ENCODE data around the gene RAMP3.

The RAMP3 gene

GRCh38 chr7:45186261-45186813 lies 28.7 kb downstream of the RAMP3 start:
- Histone ChIP-seq H3K27ac (ENCODE audit: insufficient read depth in 1 of 2, low read depth in 1 of 2, low read length in 2 of 2, poor library complexity in 1 of 2, severe bottlenecking in 2 of 2) (no peak overlapping the region), H3K9me3 (ENCODE audit: control extremely low read depth in 1 of 5, control insufficient read depth in 4 of 5, insufficient read depth in 2 of 5, low read depth in 1 of 5, low read length in 4 of 5) (no peaks in the 10 kb centered on the region), H3K4me3 (ENCODE audit: control insufficient read depth in 1 of 7, extremely low read depth in 1 of 7, insufficient read depth in 4 of 7, low read depth in 2 of 7, low read length in 6 of 7) (no peak overlapping the region), H3K27me3 (replicated peaks in 2 of 5; ENCODE audit: control insufficient read depth in 4 of 5, insufficient read depth in 5 of 5, low read length in 4 of 5) (peaks cover 0 to 2% (median 0%) of the 10 kb centered on the region in 5 experiments), H3K36me3 (ENCODE audit: control insufficient read depth in 4 of 4, insufficient read depth in 4 of 4, low read length in 3 of 4) (no peaks in the 10 kb centered on the region), H3K4me1 (ENCODE audit: control extremely low read depth in 1 of 4, control insufficient read depth in 4 of 4, insufficient read depth in 4 of 4, low read length in 3 of 4) (no peaks in the 10 kb centered on the region)
- DNase-seq = no peak
- ChIA-PET POLR2A (no interaction called here), CTCF (no interaction called here)
- 95% methylated on average over 9 of the region's 11 CpGs for WGBS (ENCODE audit: insufficient coverage)

- Histone ChIP-seq H3K4me3 (ENCODE audit: control insufficient read depth in 1 of 7, extremely low read depth in 1 of 7, insufficient read depth in 4 of 7, low read depth in 2 of 7, low read length in 6 of 7) (no peak overlapping the region), H3K9me3 (ENCODE audit: control extremely low read depth in 1 of 5, control insufficient read depth in 4 of 5, insufficient read depth in 2 of 5, low read depth in 1 of 5, low read length in 4 of 5) (peaks cover 0 to under 1% (median 0%) of the 10 kb centered on the region in 5 experiments), H3K4me1 (ENCODE audit: control extremely low read depth in 1 of 4, control insufficient read depth in 4 of 4, insufficient read depth in 4 of 4, low read length in 3 of 4) (no peaks in the 10 kb centered on the region), H3K27ac (ENCODE audit: insufficient read depth in 1 of 2, low read depth in 1 of 2, low read length in 2 of 2, poor library complexity in 1 of 2, severe bottlenecking in 2 of 2) (no peak overlapping the region), H3K36me3 (ENCODE audit: control insufficient read depth in 4 of 4, insufficient read depth in 4 of 4, low read length in 3 of 4) (no peaks in the 10 kb centered on the region), H3K27me3 (replicated peaks in 2 of 5; ENCODE audit: control insufficient read depth in 4 of 5, insufficient read depth in 5 of 5, low read length in 4 of 5) (no peaks in the 10 kb centered on the region)
- ChIA-PET CTCF (no interaction called here), POLR2A (no interaction called here)
- WGBS (ENCODE audit: insufficient coverage) = 95% methylated on average over 4 of the region's 9 CpGs
- no peak for DNase-seq
These were observed 29.7 kb downstream of the RAMP3 start for GRCh38 chr7:45187089-45187945.

GRCh38 chr7:45187946-45188411 lies 30.4 kb downstream of the RAMP3 start:
- H3K27ac ChIP-seq (ENCODE audit: insufficient read depth in 1 of 2, low read depth in 1 of 2, low read length in 2 of 2, poor library complexity in 1 of 2, severe bottlenecking in 2 of 2) = no peak overlapping the region
- CTCF ChIA-PET = no interaction called here
- no peaks in the 10 kb centered on the region for H3K27me3 ChIP-seq (replicated peaks in 2 of 5; ENCODE audit: control insufficient read depth in 4 of 5, insufficient read depth in 5 of 5, low read length in 4 of 5)
- peaks cover 0 to 7% (median 4%) of the 10 kb centered on the region in 5 experiments for H3K9me3 ChIP-seq (ENCODE audit: control extremely low read depth in 1 of 5, control insufficient read depth in 4 of 5, insufficient read depth in 2 of 5, low read depth in 1 of 5, low read length in 4 of 5)
- H3K36me3 ChIP-seq (ENCODE audit: control insufficient read depth in 4 of 4, insufficient read depth in 4 of 4, low read length in 3 of 4) = no peaks in the 10 kb centered on the region
- no peaks in the 10 kb centered on the region for H3K4me1 ChIP-seq (ENCODE audit: control extremely low read depth in 1 of 4, control insufficient read depth in 4 of 4, insufficient read depth in 4 of 4, low read length in 3 of 4)
- no peak for DNase-seq
- 100% methylated on average over 6 of the region's 8 CpGs for WGBS (ENCODE audit: insufficient coverage)
- POLR2A ChIA-PET = no interaction called here
- no peak overlapping the region for H3K4me3 ChIP-seq (ENCODE audit: control insufficient read depth in 1 of 7, extremely low read depth in 1 of 7, insufficient read depth in 4 of 7, low read depth in 2 of 7, low read length in 6 of 7)

GRCh38 chr7:45188736-45189135 lies 31.1 kb downstream of the RAMP3 start:
- 94% methylated on average over 7 of the region's 10 CpGs for WGBS (ENCODE audit: insufficient coverage)

GRCh38 chr7:45189151-45189970 lies 31.8 kb downstream of the RAMP3 start:
- Histone ChIP-seq H3K9me3 (ENCODE audit: control extremely low read depth in 1 of 5, control insufficient read depth in 4 of 5, insufficient read depth in 2 of 5, low read depth in 1 of 5, low read length in 4 of 5) (peaks cover 0 to 12% (median 5%) of the 10 kb centered on the region in 5 experiments), H3K4me1 (ENCODE audit: control extremely low read depth in 1 of 4, control insufficient read depth in 4 of 4, insufficient read depth in 4 of 4, low read length in 3 of 4) (no peaks in the 10 kb centered on the region), H3K27ac (ENCODE audit: insufficient read depth in 1 of 2, low read depth in 1 of 2, low read length in 2 of 2, poor library complexity in 1 of 2, severe bottlenecking in 2 of 2) (no peak overlapping the region), H3K36me3 (ENCODE audit: control insufficient read depth in 4 of 4, insufficient read depth in 4 of 4, low read length in 3 of 4) (no peaks in the 10 kb centered on the region), H3K4me3 (ENCODE audit: control insufficient read depth in 1 of 7, extremely low read depth in 1 of 7, insufficient read depth in 4 of 7, low read depth in 2 of 7, low read length in 6 of 7) (no peak overlapping the region), H3K27me3 (replicated peaks in 2 of 5; ENCODE audit: control insufficient read depth in 4 of 5, insufficient read depth in 5 of 5, low read length in 4 of 5) (no peaks in the 10 kb centered on the region)
- ChIA-PET CTCF (no interaction called here), POLR2A (no interaction called here)
- 93% methylated on average over 20 of the region's 20 CpGs for WGBS (ENCODE audit: insufficient coverage)
- DNase-seq = no peak

More at GRCh38 chr7:45188736-45189135, 31.1 kb downstream of the RAMP3 start:
- ChIA-PET POLR2A (no interaction called here), CTCF (no interaction called here)
- Histone ChIP-seq H3K27me3 (replicated peaks in 2 of 5; ENCODE audit: control insufficient read depth in 4 of 5, insufficient read depth in 5 of 5, low read length in 4 of 5) (no peaks in the 10 kb centered on the region), H3K4me3 (ENCODE audit: control insufficient read depth in 1 of 7, extremely low read depth in 1 of 7, insufficient read depth in 4 of 7, low read depth in 2 of 7, low read length in 6 of 7) (no peak overlapping the region), H3K4me1 (ENCODE audit: control extremely low read depth in 1 of 4, control insufficient read depth in 4 of 4, insufficient read depth in 4 of 4, low read length in 3 of 4) (no peaks in the 10 kb centered on the region), H3K27ac (ENCODE audit: insufficient read depth in 1 of 2, low read depth in 1 of 2, low read length in 2 of 2, poor library complexity in 1 of 2, severe bottlenecking in 2 of 2) (no peak overlapping the region), H3K36me3 (ENCODE audit: control insufficient read depth in 4 of 4, insufficient read depth in 4 of 4, low read length in 3 of 4) (no peaks in the 10 kb centered on the region), H3K9me3 (ENCODE audit: control extremely low read depth in 1 of 5, control insufficient read depth in 4 of 5, insufficient read depth in 2 of 5, low read depth in 1 of 5, low read length in 4 of 5) (peaks cover 0 to 11% (median 5%) of the 10 kb centered on the region in 5 experiments)
- DNase-seq = no peak

- CTCF ChIA-PET = no interaction called here
- Histone ChIP-seq H3K27ac (ENCODE audit: insufficient read depth in 1 of 2, low read depth in 1 of 2, low read length in 2 of 2, poor library complexity in 1 of 2, severe bottlenecking in 2 of 2) (no peak overlapping the region), H3K4me1 (ENCODE audit: control extremely low read depth in 1 of 4, control insufficient read depth in 4 of 4, insufficient read depth in 4 of 4, low read length in 3 of 4) (no peaks in the 10 kb centered on the region), H3K36me3 (ENCODE audit: control insufficient read depth in 4 of 4, insufficient read depth in 4 of 4, low read length in 3 of 4) (no peaks in the 10 kb centered on the region), H3K9me3 (ENCODE audit: control extremely low read depth in 1 of 5, control insufficient read depth in 4 of 5, insufficient read depth in 2 of 5, low read depth in 1 of 5, low read length in 4 of 5) (peaks cover 0 to 12% (median 5%) of the 10 kb centered on the region in 5 experiments), H3K4me3 (ENCODE audit: control insufficient read depth in 1 of 7, extremely low read depth in 1 of 7, insufficient read depth in 4 of 7, low read depth in 2 of 7, low read length in 6 of 7) (no peak overlapping the region), H3K27me3 (replicated peaks in 2 of 5; ENCODE audit: control insufficient read depth in 4 of 5, insufficient read depth in 5 of 5, low read length in 4 of 5) (no peaks in the 10 kb centered on the region)
- POLR2A ChIA-PET = no interaction called here
- DNase-seq = no peak
- 97% methylated on average over 15 of the region's 15 CpGs for WGBS (ENCODE audit: insufficient coverage)
These were observed 33.0 kb downstream of the RAMP3 start for GRCh38 chr7:45190406-45191165.
